Left cardiac atrium (tissue), 4 donors: ENCODE data around the gene ZBTB44. TPM values are rescaled to one million over a fixed set of nuclear protein-coding genes. Genes with fewer than 3 reads are reported as not detected.
"Not testable (repeated sequence)": the region's sequence is repeated elsewhere in the genome, so short reads cannot be mapped to it uniquely, and the experiment has no call there.

ENCODE experiments used
- ATAC-seq, 2 donors: fragments of 200-7000 bp; cut with Tn5 transposase; one replicate each; pipeline ENCODE4 v1.9.1; 2020; ENCODE audit warnings: mild to moderate bottlenecking in 2 of 2, moderate library complexity in 2 of 2
- DNase-seq: peaks from one replicate; pipeline ENCODE4 v3.0.0-alpha.2; 2020
- intact Hi-C, 2 donors: fragments of 100-400 bp; cut with DNase I; formaldehyde crosslinking; loops; one replicate each; pipeline versions ENCODE4 v1.14.1 to v1.15.1; 2022 to 2023
- total RNA-seq, 2 donors: library from RNA; stranded (reverse); fragmentation: NEBNext Ultra II Directional; extraction: Animal tissue kit (Norgen Biotek cat#: 25700); gene quantifications; one replicate each; pipeline ENCODE4 v1.2.1, GENCODE V29; 2021
- donor health status: DM: no; HTN: yes; CAD: no.
- donor health status: DM: no; HTN: yes; CAD: no; lungs with severe emphysema.
- donor health status: DM: yes; HTN: yes; CAD: no.
- donor health status: Dilated cardiomyopathy.

Gene ZBTB44
- total RNA-seq, 2 donors from 2014 or later = 37.5 to 40.7 TPM

DNA sequence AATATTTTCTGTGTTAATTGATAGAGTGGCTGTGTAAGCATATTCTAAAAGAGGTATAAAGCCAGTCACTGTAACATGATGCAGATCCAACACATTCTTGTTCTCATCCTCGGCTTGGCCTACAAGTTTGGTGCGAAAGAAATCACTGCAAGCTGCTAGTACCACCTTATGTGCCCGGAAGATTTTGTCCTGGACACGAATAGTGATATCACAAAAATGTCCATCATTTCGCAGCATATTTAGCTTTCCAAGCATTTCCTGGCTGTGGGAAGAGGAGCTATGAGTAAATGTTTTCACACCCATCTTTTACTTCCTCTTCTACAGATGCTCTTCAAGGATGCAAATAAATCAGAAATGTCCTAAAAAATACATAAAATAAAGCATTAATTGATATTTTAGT lies 53.1 kb downstream of the ZBTB44 start:
- DNase-seq (no peak), ATAC-seq (no peak)
- intact Hi-C loops = no loop called here

GRCh38 chr11:130260742-130261141 lies 54.0 kb downstream of the ZBTB44 start:
- intact Hi-C loops = no loop called here
- no peak for ATAC-seq
- DNase-seq = no peak

DNA sequence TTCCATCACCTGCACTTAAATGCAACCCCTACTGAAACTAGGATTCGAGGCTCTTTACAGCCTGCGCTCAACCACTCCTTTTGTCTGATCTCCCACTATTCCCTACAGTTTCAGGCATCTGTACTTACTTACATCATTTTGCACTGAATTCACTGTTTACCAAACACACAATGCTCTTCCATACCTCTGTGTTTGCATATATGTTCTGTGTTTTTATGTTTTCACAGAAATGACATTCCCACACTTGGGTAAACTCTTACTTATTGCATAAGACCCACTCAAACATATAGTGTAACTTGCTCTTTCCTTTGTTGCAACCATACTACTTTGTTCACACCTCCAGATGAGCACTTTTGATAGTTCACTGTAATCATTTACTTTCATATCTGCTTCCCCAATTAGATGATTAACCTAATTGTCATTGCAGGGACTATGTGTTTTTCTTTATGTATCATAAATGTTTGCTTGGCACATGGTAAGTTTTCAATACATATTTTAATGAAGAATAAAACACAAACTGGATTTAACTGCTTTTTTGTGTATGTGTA lies 54.6 kb downstream of the ZBTB44 start:
- ATAC-seq (no peak), DNase-seq (no peak)
- intact Hi-C loops = no loop called here

DNA sequence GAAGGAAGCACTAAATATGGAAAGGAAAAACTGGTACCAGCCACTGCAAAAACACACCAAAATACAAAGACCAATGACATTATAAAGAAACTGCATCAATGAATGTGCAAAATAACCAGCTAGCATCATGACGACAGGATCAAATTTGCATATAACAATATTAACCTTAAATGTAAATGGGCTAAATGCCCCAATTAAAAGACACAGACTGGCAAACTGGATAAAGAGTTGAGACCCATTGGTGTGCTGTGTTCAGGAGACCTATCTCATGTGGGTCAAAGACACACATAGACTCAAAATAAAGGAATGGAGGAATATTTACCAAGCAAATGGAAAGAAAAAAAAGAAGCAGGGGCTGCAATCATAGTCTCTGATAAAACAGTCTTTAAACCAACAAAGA lies 63.0 kb downstream of the ZBTB44 start:
- DNase-seq, intact Hi-C loops, ATAC-seq: not testable (repeated sequence)

GRCh38 chr11:130249929-130250328 lies 64.8 kb downstream of the ZBTB44 start:
- ATAC-seq, intact Hi-C loops, DNase-seq: not testable (repeated sequence)

- ATAC-seq = no peak
- no peak for DNase-seq
- intact Hi-C loops = no loop called here
Measured at GRCh38 chr11:130249371-130249770, 65.3 kb downstream of the ZBTB44 start.

- intact Hi-C loops = no loop called here
Measured at GRCh38 chr11:130247319-130247718, 67.4 kb downstream of the ZBTB44 start.

GRCh38 chr11:130246738-130247137 lies 68.0 kb downstream of the ZBTB44 start:
- ATAC-seq = no peak
- intact Hi-C loops = no loop called here

More at GRCh38 chr11:130247319-130247718, 67.4 kb downstream of the ZBTB44 start:
- ATAC-seq = no peak
- no peak for DNase-seq

DNA sequence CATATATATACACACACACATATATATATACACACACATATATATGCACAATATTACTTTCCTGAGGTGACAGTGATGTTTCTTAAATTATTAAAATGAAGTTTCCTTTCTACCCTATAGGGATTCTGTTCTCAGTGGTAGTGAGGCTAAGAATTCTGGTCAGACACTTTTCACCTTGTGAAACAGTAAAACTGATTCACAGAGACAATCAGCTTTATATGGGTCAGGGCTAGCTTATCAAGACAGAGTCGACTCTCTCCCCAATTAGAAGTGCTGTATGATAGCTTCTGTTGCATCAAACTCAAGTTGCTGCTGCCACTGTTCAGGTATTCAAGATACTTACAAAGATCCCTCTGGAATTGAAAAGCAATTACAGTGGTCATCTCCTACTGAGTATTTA lies 68.4 kb downstream of the ZBTB44 start:
- intact Hi-C loops = no loop called here
- ATAC-seq = no peak
- DNase-seq = no peak

More at GRCh38 chr11:130246738-130247137, 68.0 kb downstream of the ZBTB44 start:
- DNase-seq = no peak

DNA sequence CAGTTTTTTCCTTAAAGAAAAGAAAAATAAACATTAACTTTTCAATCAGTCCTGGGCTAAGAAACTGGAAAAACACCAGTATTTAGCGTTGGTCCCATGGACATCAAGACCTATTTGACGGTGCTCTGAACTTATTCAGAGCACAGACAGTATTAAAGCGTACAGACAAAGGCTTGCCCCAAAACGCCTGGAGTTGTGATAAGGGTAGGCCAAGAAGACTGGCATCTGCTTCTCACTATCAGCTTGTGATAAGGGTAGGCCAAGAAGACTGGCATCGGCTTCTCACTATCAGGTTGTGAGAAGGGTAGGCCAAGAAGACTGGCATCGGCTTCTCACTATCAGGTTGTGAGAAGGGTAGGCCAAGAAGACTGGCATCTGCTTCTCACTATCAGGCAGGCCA lies 69.3 kb downstream of the ZBTB44 start:
- DNase-seq, intact Hi-C loops: not testable (repeated sequence)
- peak in 1 of 2 donors; percentile 43 for ATAC-seq

DNA sequence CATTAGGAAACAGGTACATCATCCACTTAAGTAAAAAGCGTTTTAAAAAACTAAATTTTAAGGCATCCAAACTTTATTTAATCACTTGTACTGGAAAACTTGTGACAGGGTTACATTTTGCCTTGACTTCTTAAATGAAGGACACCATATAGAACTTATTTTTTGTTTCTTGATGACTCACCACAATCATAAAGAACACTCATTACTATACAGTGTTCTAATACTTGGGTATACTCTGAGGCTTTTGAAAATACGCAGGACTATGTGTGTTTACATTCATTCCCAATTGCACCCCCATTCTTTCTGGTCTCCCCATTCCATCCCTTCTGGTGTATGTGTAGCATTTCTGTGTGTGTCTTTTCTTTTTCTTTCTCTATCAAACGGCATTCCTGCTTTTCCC lies 69.9 kb downstream of the ZBTB44 start:
- DNase-seq = no peak
- no peak for ATAC-seq
- intact Hi-C loops = no loop called here

GRCh38 chr11:130243816-130244215 lies 70.9 kb downstream of the ZBTB44 start:
- ATAC-seq (no peak), DNase-seq (no peak)
- intact Hi-C loops = no loop called here

- intact Hi-C loops = no loop called here
- ATAC-seq (no peak), DNase-seq (no peak)
Measured at GRCh38 chr11:130241713-130242112, 73.0 kb downstream of the ZBTB44 start.

DNA sequence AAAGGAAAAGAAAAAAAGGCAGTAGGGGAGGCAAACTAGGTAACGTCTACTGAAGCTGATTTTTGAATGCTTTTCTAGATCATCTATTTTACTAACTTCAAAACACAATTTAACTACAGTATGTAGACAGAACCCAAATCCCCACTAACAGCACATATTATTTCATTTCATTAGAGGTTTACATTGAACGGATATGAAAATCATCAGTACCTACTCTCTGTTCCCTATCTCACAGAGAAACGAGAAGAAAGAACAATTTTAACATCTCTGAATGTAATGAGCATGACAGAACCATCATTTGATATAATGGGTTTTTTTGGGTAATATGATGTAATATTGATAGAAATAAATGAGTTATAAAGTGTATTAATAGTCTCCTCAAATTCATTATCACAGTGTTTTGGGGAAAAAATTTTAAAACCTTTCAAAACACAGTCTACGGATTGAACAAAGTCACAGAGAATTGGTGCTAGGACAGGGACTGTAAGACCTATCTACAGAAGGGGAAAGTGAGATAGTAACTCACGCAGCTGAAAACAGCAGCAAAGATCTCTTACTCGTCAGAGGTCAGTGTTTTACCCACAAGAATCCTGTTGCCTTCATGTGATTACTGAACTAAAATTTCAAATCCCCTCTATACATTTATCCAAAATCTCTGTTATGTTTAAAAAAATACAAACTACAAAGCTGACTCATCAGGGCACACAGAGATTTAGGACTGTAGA lies 77.3 kb downstream of the ZBTB44 start:
- intact Hi-C loops = no loop called here
- DNase-seq = no peak
- ATAC-seq = no peak

DNA sequence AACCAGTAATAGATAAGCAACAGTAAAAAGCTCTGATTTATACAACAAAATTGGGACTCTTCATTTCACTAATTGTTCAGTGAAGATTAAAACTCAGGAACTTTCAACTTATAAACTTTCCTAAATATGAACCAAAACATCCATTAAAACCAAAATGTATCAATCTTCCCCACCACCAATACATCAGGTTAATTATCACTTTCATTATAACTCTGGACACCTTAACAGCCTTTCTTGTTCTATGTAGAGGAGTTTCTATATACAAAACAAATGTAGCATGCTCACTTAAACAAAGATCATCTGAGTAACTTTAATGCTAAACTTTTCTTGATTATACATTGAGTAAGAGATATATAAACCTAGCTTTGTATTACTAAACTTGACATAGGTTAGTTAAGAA lies 80.4 kb downstream of the ZBTB44 start:
- ATAC-seq = no peak
- DNase-seq = no peak
- intact Hi-C loops = no loop called here

DNA sequence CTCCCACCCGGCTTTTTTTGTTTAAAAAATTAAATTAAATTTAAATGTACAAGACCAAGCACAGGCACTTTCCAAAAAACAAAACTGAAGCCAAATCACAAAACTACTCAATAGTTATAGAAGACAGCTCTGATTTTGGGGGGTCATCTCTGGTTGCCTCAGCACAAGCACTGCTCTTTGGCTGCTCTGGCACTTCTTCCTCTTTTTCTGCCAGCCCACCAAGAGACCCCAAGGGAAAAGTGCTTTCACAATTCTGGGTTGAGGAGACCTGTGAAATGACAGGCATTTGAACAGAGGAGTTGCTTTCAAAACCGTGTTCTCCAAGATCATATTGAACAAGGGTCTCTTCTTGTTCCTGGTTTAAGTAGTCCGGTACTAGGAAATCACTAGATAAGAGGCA lies 80.8 kb downstream of the ZBTB44 start:
- intact Hi-C loops, ATAC-seq, DNase-seq: not testable (repeated sequence)

GRCh38 chr11:130233486-130233885 lies 81.2 kb downstream of the ZBTB44 start:
- intact Hi-C loops, DNase-seq, ATAC-seq: not testable (repeated sequence)

DNA sequence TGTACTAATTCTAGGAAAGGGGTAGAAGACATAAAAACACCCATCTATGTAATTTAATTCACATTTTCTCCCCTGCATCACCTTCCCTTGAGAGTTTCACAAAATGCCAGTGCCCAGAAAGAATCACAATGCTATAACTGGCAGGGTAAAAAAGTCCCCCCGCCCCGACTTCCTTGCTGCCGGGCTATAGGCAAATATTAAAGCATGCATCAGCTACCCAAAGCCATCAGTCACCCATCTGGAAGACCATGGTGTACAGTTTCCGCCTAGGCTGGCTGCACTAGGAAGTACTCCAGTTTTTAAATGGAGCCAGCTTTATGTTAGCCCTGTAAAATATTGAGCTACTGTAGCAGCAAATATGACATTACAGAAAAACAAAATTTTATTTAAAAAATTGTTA lies 87.3 kb downstream of the ZBTB44 start:
- ATAC-seq (no peak), DNase-seq (no peak)
- intact Hi-C loops = no loop called here

DNA sequence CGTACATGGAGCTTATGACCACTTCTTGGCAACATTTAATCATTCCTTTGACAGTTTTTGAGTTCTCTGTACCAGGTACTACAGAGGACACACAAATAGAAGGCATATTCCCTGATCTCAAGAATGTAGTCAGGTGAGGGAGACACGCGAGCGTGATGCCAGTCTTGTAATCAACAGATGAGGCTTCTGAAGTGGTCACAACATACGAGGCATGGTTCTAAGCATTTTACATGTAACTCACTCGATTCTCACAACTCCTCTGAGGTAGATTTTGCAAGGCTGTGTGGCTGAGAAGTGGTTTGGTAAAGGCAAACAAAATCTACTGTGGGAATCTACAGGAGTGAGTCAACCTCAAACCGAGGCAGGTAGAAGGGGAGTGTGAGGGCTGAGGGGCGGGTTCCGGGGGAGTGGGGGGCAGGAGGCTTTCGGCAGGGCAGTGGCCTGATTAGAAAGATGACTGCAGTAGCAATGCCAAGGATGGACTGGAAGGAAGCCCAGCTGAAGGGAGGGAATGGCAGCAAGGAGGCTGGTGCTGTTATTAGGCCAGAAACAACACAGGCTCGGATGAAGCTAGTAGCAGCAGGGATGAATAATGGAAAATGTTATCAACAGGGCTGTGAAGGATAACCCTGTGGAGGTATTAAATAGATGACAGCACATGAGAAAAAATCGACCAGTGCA lies 91.3 kb downstream of the ZBTB44 start:
- DNase-seq (no peak), ATAC-seq (peak; percentile 78 to 93)
- intact Hi-C loops = no loop called here

DNA sequence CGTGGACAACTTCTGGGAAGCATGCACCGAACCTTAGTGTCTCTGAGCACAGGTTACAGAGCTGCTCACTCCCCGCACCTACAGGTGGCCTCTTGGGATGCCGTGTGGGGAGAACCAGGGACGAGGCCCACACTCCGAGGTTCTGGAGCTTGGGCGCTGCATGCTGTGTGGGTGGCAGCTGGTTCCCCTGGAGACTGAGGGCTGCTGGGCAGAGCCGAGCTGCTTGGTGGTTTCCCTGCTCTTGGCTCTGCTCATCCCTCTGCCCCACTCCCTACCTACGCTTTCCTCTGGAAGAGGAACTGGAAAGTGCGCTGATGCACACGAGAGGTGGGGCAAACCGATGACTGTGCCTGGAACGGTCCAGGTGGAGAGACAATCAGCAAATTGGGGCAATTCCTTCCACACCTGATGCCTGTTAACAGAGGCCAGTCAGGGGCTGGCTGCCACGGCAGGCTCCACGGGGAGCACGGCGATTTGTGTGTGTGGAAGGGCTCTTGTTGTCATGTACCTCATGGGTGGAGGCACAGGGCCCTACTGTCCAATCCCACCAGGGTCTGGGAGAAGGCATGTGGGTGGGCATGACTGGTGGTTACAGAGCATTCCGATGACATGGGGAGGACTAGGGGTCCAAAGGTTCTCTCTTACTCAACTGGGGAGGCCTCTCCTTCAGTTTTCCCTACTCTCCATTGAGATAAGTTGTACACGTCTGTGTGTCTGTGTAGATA lies 94.2 kb downstream of the ZBTB44 start:
- no peak for DNase-seq
- no peak for ATAC-seq
- intact Hi-C loops = no loop called here
